IMR-90 (cell line): ENCODE measurements around the gene SLC9A2. TPM values are rescaled to one million over a fixed set of nuclear protein-coding genes. Genes with fewer than 3 reads are reported as not detected.

ENCODE experiments used
- ATAC-seq: fragments of 200-7000 bp; cut with Tn5 transposase; 2 replicates; pipeline ENCODE4 v1.9.1; 2020; ENCODE audit warnings: low read depth, mild to moderate bottlenecking, moderate library complexity
- BruUV-seq: library from RNA; stranded (reverse); fragments of 400-500 nt; replicated peaks from 2 replicates; lab custom pipeline; 2021; lab: Mats Ljungman, UMichigan
- CTCF ChIA-PET: fragments of 300-600 bp; formaldehyde crosslinking; extraction: SDS; loops from one replicate; lab custom pipeline; 2021; ENCODE audit warnings: antibody characterized with exemption; lab: Yijun Ruan, JAX
- POLR2A ChIA-PET: fragments of 300-600 bp; sonication (Branson Sonifier 250); formaldehyde crosslinking; loops from one replicate; lab custom pipeline; 2022; ENCODE audit warnings: antibody characterized with exemption; ENCODE audit not compliant: unreplicated experiment; lab: Charles Lee
- DNase-seq: peaks from one replicate; pipeline ENCODE4 v3.0.0; 2013
- H2AFZ ChIP-seq: replicated peaks from 2 replicates; pipeline ENCODE3; 2013; ENCODE audit warnings: low read length, mild to moderate bottlenecking; ENCODE audit not compliant: poor library complexity
- H2AK5ac ChIP-seq: 2 replicates; pipeline ENCODE4 v1.6.1; 2013; ENCODE audit warnings: low read depth, low read length, inconsistent platforms
- H2AK9ac ChIP-seq: replicated peaks from 2 replicates; pipeline ENCODE3; 2013; ENCODE audit warnings: mild to moderate bottlenecking, low read depth, low read length, moderate library complexity; ENCODE audit not compliant: poor library complexity
- H2BK120ac ChIP-seq: 2 replicates; pipeline ENCODE4 v1.6.1; 2013; ENCODE audit warnings: low read depth, low read length, inconsistent platforms
- H2BK15ac ChIP-seq: 3 replicates; pipeline ENCODE4 v1.6.1; 2013; ENCODE audit warnings: low read depth, low read length, inconsistent platforms
- H2BK20ac ChIP-seq: 2 replicates; pipeline ENCODE4 v1.6.1; 2013; ENCODE audit warnings: low read depth, mild to moderate bottlenecking, inconsistent platforms, low read length, moderate library complexity
- H2BK5ac ChIP-seq: 2 replicates; pipeline ENCODE4 v1.6.1; 2013; ENCODE audit warnings: mild to moderate bottlenecking, low read depth, low read length, inconsistent platforms; ENCODE audit not compliant: poor library complexity, severe bottlenecking
- H3K14ac ChIP-seq: replicated peaks from 2 replicates; pipeline ENCODE4 v1.6.1; 2013; ENCODE audit warnings: low read depth, low read length, inconsistent platforms
- H3K18ac ChIP-seq: 2 replicates; pipeline ENCODE4 v1.6.1; 2013; ENCODE audit warnings: low read depth, low read length, control low read depth
- H3K23ac ChIP-seq: 2 replicates; pipeline ENCODE4 v1.6.1; 2013; ENCODE audit warnings: low read depth, low read length, inconsistent platforms
- H3K27ac ChIP-seq: 2 replicates; pipeline ENCODE4 v1.5.1; 2013; ENCODE audit warnings: mild to moderate bottlenecking, control low read depth, low read length; ENCODE audit not compliant: insufficient read depth
- H3K27me3 ChIP-seq: 2 replicates; pipeline ENCODE4 v1.6.1; 2013; ENCODE audit warnings: low read length; ENCODE audit not compliant: control insufficient read depth, insufficient read depth
- H3K36me3 ChIP-seq: 2 replicates; pipeline ENCODE4 v1.6.1; 2013; ENCODE audit warnings: low read length, mixed read lengths; ENCODE audit not compliant: control insufficient read depth, insufficient read depth
- H3K4ac ChIP-seq: 2 replicates; pipeline ENCODE4 v1.6.1; 2013; ENCODE audit warnings: low read depth, low read length, inconsistent platforms
- H3K4me1 ChIP-seq: 2 replicates; pipeline ENCODE4 v1.6.1; 2013; ENCODE audit warnings: low read length, mixed read lengths; ENCODE audit not compliant: control insufficient read depth, insufficient read depth
- H3K4me2 ChIP-seq: 2 replicates; pipeline ENCODE4 v1.6.1; 2013; ENCODE audit warnings: low read depth, mild to moderate bottlenecking, control low read depth, low read length, moderate library complexity
- H3K4me3 ChIP-seq: 2 replicates; pipeline ENCODE4 v1.5.1; 2013; ENCODE audit warnings: low read depth, mild to moderate bottlenecking, control low read depth, low read length, moderate library complexity; ENCODE audit not compliant: insufficient read depth
- H3K56ac ChIP-seq: 2 replicates; pipeline ENCODE4 v1.6.1; 2013; ENCODE audit warnings: low read length, inconsistent platforms; ENCODE audit not compliant: insufficient read depth; ENCODE audit errors: extremely low read depth
- H3K79me1 ChIP-seq, 2 experiments: 2 replicates each; pipeline ENCODE4 v1.6.1; 2013; ENCODE audit warnings: low read length in 2 of 2, inconsistent platforms in 1 of 2, low read depth in 1 of 2
- H3K9ac ChIP-seq: 2 replicates; pipeline ENCODE4 v1.6.1; 2013; ENCODE audit warnings: low read depth, low read length, control low read depth
- H3K9me1 ChIP-seq: 2 replicates; pipeline ENCODE4 v1.6.1; 2013; ENCODE audit warnings: low read length, inconsistent platforms; ENCODE audit not compliant: insufficient read depth
- H3K9me3 ChIP-seq: 2 replicates; pipeline ENCODE4 v1.6.1; 2013; ENCODE audit warnings: low read length; ENCODE audit not compliant: control insufficient read depth, insufficient read depth
- H4K20me1 ChIP-seq: 2 replicates; pipeline ENCODE4 v1.6.1; 2013; ENCODE audit warnings: low read length, inconsistent platforms; ENCODE audit not compliant: insufficient read depth
- H4K5ac ChIP-seq: 2 replicates; pipeline ENCODE4 v1.6.1; 2013; ENCODE audit warnings: mild to moderate bottlenecking, low read depth, low read length, control low read depth
- H4K8ac ChIP-seq, 2 experiments: 2 replicates each; pipeline ENCODE4 v1.6.1; 2013; ENCODE audit warnings: low read depth in 2 of 2, low read length in 2 of 2, control low read depth in 1 of 2, inconsistent platforms in 1 of 2
- H4K91ac ChIP-seq: 2 replicates; pipeline ENCODE4 v1.6.1; 2013; ENCODE audit warnings: low read depth, low read length, inconsistent platforms; ENCODE audit not compliant: insufficient read depth
- BHLHE40 ChIP-seq: fragments of 150-350 bp; IDR thresholded peaks from 2 replicates; pipeline ENCODE4 v1.6.1; 2016; ENCODE audit warnings: mild to moderate bottlenecking, low read depth, low read length
- CEBPB ChIP-seq: IDR thresholded peaks from 2 replicates; pipeline ENCODE4 v1.6.1; 2012; ENCODE audit warnings: low read depth, low read length, improper control_type of control experiment
- CHD1 ChIP-seq: IDR thresholded peaks from 2 replicates; pipeline ENCODE4 v1.6.1; 2012; ENCODE audit warnings: low read depth, low read length, improper control_type of control experiment
- CTCF ChIP-seq: conservative IDR thresholded peaks from 2 replicates; pipeline ENCODE4 v1.5.1; 2012; ENCODE audit warnings: mild to moderate bottlenecking, low read depth, low read length, improper control_type of control experiment
- ELK1 ChIP-seq: fragments of 150-350 bp; IDR thresholded peaks from 2 replicates; pipeline ENCODE4 v1.6.1; 2016; ENCODE audit warnings: low read depth, mild to moderate bottlenecking, low read length, moderate library complexity, borderline replicate concordance
- MAFK ChIP-seq: IDR thresholded peaks from 2 replicates; pipeline ENCODE4 v1.6.1; 2012; ENCODE audit warnings: low read depth, low read length, improper control_type of control experiment
- MXI1 ChIP-seq: IDR thresholded peaks from 2 replicates; pipeline ENCODE4 v1.6.1; 2012; ENCODE audit warnings: low read depth, mild to moderate bottlenecking, low read length, moderate library complexity, borderline replicate concordance
- NFE2L2 ChIP-seq: fragments of 150-350 bp; IDR thresholded peaks from 2 replicates; pipeline ENCODE4 v1.6.1; 2016; ENCODE audit warnings: low read depth, mild to moderate bottlenecking, low read length
- POLR2A ChIP-seq: IDR thresholded peaks from 2 replicates; pipeline ENCODE4 v1.6.1; 2012; ENCODE audit warnings: mild to moderate bottlenecking, low read depth, low read length
- RAD21 ChIP-seq: IDR thresholded peaks from 2 replicates; pipeline ENCODE4 v1.6.1; 2012; ENCODE audit warnings: low read length, improper control_type of control experiment
- RCOR1 ChIP-seq: IDR thresholded peaks from 2 replicates; pipeline ENCODE4 v1.6.1; 2012; ENCODE audit warnings: mild to moderate bottlenecking, low read length, improper control_type of control experiment; ENCODE audit not compliant: insufficient replicate concordance
- RFX5 ChIP-seq: IDR thresholded peaks from 2 replicates; pipeline ENCODE4 v1.8.0; 2012; ENCODE audit warnings: low read depth, mild to moderate bottlenecking, low read length, moderate library complexity
- SMC3 ChIP-seq: fragments of 150-350 bp; IDR thresholded peaks from 2 replicates; pipeline ENCODE4 v1.6.1; 2016; ENCODE audit warnings: low read depth, mild to moderate bottlenecking, antibody characterized with exemption, low read length, moderate library complexity
- USF2 ChIP-seq: fragments of 150-350 bp; IDR thresholded peaks from 2 replicates; pipeline ENCODE4 v1.6.1; 2017; ENCODE audit warnings: mild to moderate bottlenecking, antibody characterized with exemption, low read length, low read depth
- WGBS, 2 experiments: methylation state at CpG; one replicate each; pipeline versions ENCODE4 v1.1.5 to v1.1.7; 2013; ENCODE audit warnings: missing lambda C conversion rate in 2 of 2; ENCODE audit not compliant: insufficient read length in 1 of 2; ENCODE audit errors: extremely low coverage in 2 of 2; 5-methylcytosine and 5-hydroxymethylcytosine counted together
- dilution Hi-C: fragments of 300-500 bp; cut with HindIII; formaldehyde crosslinking; loops from one replicate; pipeline ENCODE4 v1.14.3; 2018; ENCODE audit warnings: low sequenced_read_pairs; ENCODE audit not compliant: unreplicated experiment
- in situ Hi-C: fragments of 300-500 bp; cut with MboI; formaldehyde crosslinking; loops from 3 replicates; pipeline ENCODE4 v1.14.3; 2019; ENCODE audit warnings: low sequenced_read_pairs, inconsistent platforms, mixed read lengths
- intact Hi-C: fragments of 100-400 bp; cut with micrococcal nuclease; formaldehyde crosslinking; loops from 2 replicates; pipeline ENCODE4 v1.10.0; 2022
- polyA plus RNA-seq, 3 experiments: library from polyadenylated mRNA; depleted of rRNA; stranded (reverse); fragments of >200 nt; gene quantifications; 2 replicates each; pipeline ENCODE4 v1.2.3, GENCODE V29; 2012; ENCODE audit warnings: low replicate concordance in 1 of 3
- total RNA-seq: library from RNA; depleted of rRNA; stranded (reverse); fragments of >200 nt; gene quantifications from 2 replicates; pipeline ENCODE4 v1.2.3, GENCODE V29; 2012

The SLC9A2 gene
- total and polyA plus RNA-seq, 2 of the 4 experiments (the other 2 are of a cell fraction): not detected

GRCh38 chr2:102589444-102589843 lies 29.9 kb upstream of the SLC9A2 start:
- H3K27ac ChIP-seq: no peak overlapping the region
- no peak overlapping the region for H3K4ac ChIP-seq
- no peaks in the 10 kb centered on the region for H4K20me1 ChIP-seq
- no peak overlapping the region for H2BK20ac ChIP-seq
- H3K79me1 ChIP-seq: no peaks in the 10 kb centered on the region
- H3K9ac ChIP-seq: no peak overlapping the region
- no peaks in the 10 kb centered on the region for H3K36me3 ChIP-seq
- no peak overlapping the region for H3K14ac ChIP-seq
- H2AK5ac ChIP-seq: no peak overlapping the region
- dilution Hi-C loops (no loop called here), in situ Hi-C loops (no loop called here), intact Hi-C loops (no loop called here)
- H3K4me3 ChIP-seq: no peak overlapping the region
- no CpG with 5 or more reads among the region's 4 CpGs for WGBS, 2 experiments
- no peak overlapping the region for H4K5ac ChIP-seq
- CTCF ChIA-PET: no interaction called here
- H2BK120ac ChIP-seq: no peak overlapping the region
- no peak overlapping the region for H3K56ac ChIP-seq
- ATAC-seq (no peak), DNase-seq (no peak)
- H4K91ac ChIP-seq: no peak overlapping the region
- H4K8ac ChIP-seq: no peak overlapping the region
- H2AFZ ChIP-seq: no peak overlapping the region
- H3K9me3 ChIP-seq: no peaks in the 10 kb centered on the region
- TF ChIP-seq CHD1 (no peak), USF2 (no peak), POLR2A (no peak), RCOR1 (no peak), ELK1 (no peak), RFX5 (no peak), CTCF (no peak), BHLHE40 (no peak), MXI1 (no peak), CEBPB (no peak), SMC3 (no peak), MAFK (no peak), NFE2L2 (no peak), RAD21 (no peak)
- no peak overlapping the region for H3K4me2 ChIP-seq
- H3K23ac ChIP-seq: no peak overlapping the region
- no peak overlapping the region for H2BK15ac ChIP-seq
- no peak overlapping the region for H2AK9ac ChIP-seq
- H2BK5ac ChIP-seq: no peak overlapping the region
- POLR2A ChIA-PET: no interaction called here
- peaks cover 2% of the 10 kb centered on the region; the same call in 1 of the 2 replicates for H3K27me3 ChIP-seq
- H3K9me1 ChIP-seq: no peaks in the 10 kb centered on the region
- no peaks in the 10 kb centered on the region for H3K4me1 ChIP-seq
- H3K18ac ChIP-seq: no peak overlapping the region
- no TSS peak for BruUV-seq
